Keratinocyte (primary cell): Measurements from ENCODE around the gene NFAT5.

Experiments used
- EZH2 ChIP-seq: IDR thresholded peaks from one replicate; pipeline ENCODE4 v1.6.1; 2012; ENCODE audit warnings: inconsistent platforms, mild to moderate bottlenecking, low read length, moderate library complexity
- TF ChIP-seq, protein P1 (sequence below), 3 experiments: IDR thresholded peaks in 1 of 3; conservative IDR thresholded peaks in 1 of 3; optimal IDR thresholded peaks in 1 of 3; 2 replicates in 2 of 3; 3 replicates in 1 of 3; pipeline versions ENCODE3 to v1.5.1; 2011; ENCODE audit warnings: low read length in 3 of 3, mild to moderate bottlenecking in 3 of 3, moderate library complexity in 2 of 3, control low read depth in 1 of 3, inconsistent platforms in 1 of 3; ENCODE audit not compliant: insufficient read depth in 2 of 3; ENCODE audit errors: extremely low read depth in 1 of 3

- TF ChIP-seq, protein P1, sequence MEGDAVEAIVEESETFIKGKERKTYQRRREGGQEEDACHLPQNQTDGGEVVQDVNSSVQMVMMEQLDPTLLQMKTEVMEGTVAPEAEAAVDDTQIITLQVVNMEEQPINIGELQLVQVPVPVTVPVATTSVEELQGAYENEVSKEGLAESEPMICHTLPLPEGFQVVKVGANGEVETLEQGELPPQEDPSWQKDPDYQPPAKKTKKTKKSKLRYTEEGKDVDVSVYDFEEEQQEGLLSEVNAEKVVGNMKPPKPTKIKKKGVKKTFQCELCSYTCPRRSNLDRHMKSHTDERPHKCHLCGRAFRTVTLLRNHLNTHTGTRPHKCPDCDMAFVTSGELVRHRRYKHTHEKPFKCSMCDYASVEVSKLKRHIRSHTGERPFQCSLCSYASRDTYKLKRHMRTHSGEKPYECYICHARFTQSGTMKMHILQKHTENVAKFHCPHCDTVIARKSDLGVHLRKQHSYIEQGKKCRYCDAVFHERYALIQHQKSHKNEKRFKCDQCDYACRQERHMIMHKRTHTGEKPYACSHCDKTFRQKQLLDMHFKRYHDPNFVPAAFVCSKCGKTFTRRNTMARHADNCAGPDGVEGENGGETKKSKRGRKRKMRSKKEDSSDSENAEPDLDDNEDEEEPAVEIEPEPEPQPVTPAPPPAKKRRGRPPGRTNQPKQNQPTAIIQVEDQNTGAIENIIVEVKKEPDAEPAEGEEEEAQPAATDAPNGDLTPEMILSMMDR (optimal IDR thresholded peaks at IDR 0.05 in 1 of 3, IDR thresholded peaks at IDR 0.05 in 1 of 3, conservative IDR thresholded peaks at IDR 0.05 in 1 of 3; ENCODE audit: extremely low read depth in 1 of 3, insufficient read depth in 2 of 3, low read length in 3 of 3): no peak
- TF ChIP-seq EZH2: no peak
Measured at GRCh38 chr16:69610356-69610755, 44.6 kb downstream of the NFAT5 start.
